T47D (cell line): ENCODE data around the gene RPS28.
A peak's percentile ranks its signal among the peaks of the same experiment; 100 is the strongest.
"Not testable (repeated sequence)": the region's sequence is repeated elsewhere in the genome, so short reads cannot be mapped to it uniquely, and the experiment has no call there.

ENCODE experiments used
- DNase-seq, 2 experiments: peaks; one replicate each; pipeline versions ENCODE4 v3.0.0 to v3.0.0-alpha.2; 2011 to 2012; ENCODE audit warnings: low read depth in 1 of 2, low spot score in 1 of 2
- JUND ChIP-seq: IDR thresholded peaks from 2 replicates; pipeline ENCODE4 v1.6.1; 2012; ENCODE audit warnings: low read depth
- in situ Hi-C: cut with HindIII; loops from 2 replicates; pipeline ENCODE4 v1.10.0; 2016; ENCODE audit warnings: low sequenced_read_pairs, low pct_unique_long_range_greater_than_20kb

RPS28 gene

DNA sequence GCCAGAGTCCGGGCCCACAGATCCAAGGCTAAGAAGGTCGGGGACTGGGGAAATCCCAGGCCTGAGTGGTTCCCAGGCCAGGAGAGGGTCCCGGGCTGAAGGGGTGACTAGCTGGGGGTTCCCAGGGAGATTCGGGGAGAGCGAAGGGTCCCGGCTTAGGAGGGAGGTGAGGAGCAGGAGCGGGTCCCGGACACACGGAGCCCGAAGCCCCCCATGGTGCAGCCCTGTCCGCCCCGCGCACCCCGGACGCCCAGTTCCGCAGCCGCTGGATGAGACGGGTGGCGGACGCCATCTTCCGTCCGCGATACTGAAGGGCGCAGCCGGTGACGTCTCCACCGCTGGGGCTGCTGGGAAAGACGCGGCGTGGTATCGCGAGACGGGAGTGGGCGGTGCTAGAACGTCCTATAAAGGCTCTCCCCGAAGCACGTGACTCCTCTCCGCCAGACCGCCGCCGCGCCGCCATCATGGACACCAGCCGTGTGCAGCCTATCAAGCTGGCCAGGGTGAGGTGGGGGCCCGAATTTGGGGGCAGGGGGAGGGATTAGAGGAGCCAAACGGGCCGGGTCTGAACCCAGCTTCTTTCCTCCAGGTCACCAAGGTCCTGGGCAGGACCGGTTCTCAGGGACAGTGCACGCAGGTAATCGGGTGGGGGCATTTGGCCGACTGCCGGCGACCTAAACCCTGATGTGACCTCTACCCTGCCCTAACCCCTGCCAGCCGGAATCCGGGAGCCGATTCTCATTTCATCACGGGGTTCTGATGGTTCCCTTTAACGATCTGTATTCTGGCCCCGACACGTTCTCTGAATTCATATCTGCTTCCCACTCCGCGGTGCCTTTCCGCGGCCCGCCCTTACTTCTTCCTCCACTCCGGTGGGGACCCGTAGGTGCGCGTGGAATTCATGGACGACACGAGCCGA is at the start of gene RPS28, which contains the start of gene NDUFA7:
TSS of gene RPS28 (plus strand) at position 430 of the 919 bp plus-strand sequence. CDS start at position 465, 35 bp downstream.
TSS of gene NDUFA7 (minus strand) at position 309 of the 919 bp plus-strand sequence. CDS start at position 292, 17 bp downstream.
- in situ Hi-C loops: no loop called here
- TF ChIP-seq JUND: no peak
- DNase-seq: peak; percentile 48 to 94

DNA sequence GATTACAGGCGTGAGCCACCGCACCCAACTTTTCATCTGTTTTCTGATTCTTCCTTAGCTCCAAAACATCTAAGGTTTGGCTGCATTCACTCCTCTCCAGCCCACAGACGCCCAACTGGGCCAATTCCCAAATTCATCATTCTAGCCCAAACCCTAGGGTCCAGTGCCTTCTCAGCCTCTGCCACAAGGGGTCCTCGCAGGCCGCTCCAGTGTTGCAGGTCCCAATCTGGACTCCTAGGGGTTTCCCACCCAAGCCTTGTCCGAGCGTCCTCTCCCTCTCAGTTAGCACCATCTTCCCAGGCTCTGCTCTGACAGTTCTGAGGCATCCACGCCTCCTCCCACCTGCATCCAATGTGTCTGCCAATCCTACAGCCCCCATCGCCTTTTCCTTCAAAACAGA is 44.8 kb upstream of the RPS28 start:
- in situ Hi-C loops, DNase-seq: not testable (repeated sequence)

DNA sequence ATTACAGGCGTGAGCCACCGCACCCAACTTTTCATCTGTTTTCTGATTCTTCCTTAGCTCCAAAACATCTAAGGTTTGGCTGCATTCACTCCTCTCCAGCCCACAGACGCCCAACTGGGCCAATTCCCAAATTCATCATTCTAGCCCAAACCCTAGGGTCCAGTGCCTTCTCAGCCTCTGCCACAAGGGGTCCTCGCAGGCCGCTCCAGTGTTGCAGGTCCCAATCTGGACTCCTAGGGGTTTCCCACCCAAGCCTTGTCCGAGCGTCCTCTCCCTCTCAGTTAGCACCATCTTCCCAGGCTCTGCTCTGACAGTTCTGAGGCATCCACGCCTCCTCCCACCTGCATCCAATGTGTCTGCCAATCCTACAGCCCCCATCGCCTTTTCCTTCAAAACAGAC is 30.0 kb upstream of the RPS28 start:
- in situ Hi-C loops, DNase-seq: not testable (repeated sequence)

DNA sequence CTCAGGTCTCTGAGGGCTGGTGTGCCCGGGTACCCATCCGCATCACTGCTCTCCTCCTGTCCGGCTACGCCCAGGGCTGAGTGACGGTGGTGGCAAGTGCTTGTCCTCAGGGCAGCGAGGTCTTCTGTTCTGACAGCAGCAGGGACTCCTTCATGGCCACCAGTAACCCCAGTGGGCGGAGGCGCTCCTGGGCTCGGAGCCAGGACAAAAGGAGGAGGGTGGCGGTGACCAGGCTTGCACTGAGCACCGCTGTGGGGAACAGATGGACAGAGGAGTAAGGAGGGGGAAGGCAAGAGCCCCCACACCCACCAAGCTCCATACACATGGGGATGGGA is 19.0 kb upstream of the RPS28 start:
- in situ Hi-C loops: no loop called here
- TF ChIP-seq JUND: no peak
- DNase-seq: no peak

DNA sequence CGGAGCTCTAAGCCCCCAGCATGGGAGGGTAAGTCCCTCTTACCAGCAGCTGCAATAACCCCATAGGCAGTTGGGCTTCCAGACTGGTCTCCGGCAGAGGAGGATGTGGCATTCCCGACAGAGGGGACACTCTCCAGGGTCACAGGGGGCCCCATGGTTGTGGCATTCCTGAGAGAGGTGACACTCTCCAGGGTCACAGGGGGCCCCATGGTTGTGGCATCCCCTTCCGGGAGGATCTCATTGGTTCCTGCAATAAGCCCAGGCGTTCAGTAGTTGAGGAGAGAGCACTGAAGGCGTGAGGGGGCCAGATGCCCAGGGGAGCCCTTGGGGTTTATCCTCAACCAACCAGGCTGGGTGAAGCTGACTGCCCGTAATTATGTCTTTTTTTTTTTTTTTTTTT is 18.6 kb upstream of the RPS28 start:
- DNase-seq: no peak
- in situ Hi-C loops: no loop called here
- TF ChIP-seq JUND: no peak

DNA sequence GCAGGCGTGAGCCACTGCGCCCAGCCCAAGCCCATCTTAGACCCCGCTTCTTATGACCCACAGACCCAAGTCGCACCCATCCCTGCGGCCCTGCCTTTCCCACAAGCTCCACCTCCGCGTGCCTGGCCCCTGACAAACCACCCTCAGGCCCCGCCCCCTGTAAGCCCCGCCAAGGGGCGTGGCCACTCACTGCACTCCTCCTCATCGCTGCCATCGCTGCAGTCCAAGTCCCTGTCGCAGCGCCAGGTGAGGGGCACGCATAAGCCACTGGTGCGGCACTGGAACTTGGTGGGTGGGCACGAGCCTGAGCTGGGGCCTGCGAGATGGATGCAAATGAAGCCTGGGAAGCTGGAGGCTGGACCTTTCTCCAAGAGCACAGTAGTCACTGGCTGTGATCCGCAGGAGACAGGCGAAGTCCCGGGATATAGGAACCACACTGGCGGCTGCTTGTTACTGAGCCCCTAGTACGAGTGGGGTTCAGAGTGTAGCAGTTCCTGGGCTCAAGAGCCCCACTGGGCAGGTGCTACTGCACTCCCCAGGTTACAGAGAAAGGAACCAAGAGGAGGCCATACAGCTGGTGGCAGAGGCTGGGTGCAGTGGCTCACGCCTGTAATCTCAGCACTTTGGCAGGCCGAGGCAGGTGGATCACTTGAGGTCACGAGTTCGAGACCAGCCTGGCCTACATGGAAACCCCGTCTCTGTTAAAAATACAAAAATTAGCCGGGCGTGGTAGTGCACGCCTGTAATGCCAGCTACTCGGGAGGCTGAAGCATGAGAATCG is 16.3 kb upstream of the RPS28 start:
- TF ChIP-seq JUND: no peak
- DNase-seq: peak; percentile 73
- in situ Hi-C loops: no loop called here

DNA sequence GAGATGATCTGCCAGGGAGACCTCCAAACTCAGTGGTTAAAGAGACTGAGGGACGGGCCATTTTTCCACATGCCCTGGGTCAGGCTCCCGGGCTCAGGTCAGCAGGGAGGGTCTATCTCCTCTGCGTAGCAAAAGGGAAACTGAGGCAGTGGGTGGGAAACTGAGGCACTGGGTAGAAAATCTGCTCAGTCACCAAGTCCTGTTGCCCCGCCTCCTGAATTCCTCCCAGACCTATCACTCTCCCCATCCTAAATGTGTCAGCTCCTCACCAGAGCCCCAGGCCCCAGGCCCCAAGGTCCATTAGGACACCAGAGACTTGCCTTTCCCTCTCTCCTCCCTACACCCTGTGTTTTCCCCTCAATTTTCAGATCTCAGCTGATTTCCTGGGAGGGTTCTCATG is 15.5 kb upstream of the RPS28 start:
- in situ Hi-C loops: no loop called here
- no peak for DNase-seq
- no peak for TF ChIP-seq JUND

DNA sequence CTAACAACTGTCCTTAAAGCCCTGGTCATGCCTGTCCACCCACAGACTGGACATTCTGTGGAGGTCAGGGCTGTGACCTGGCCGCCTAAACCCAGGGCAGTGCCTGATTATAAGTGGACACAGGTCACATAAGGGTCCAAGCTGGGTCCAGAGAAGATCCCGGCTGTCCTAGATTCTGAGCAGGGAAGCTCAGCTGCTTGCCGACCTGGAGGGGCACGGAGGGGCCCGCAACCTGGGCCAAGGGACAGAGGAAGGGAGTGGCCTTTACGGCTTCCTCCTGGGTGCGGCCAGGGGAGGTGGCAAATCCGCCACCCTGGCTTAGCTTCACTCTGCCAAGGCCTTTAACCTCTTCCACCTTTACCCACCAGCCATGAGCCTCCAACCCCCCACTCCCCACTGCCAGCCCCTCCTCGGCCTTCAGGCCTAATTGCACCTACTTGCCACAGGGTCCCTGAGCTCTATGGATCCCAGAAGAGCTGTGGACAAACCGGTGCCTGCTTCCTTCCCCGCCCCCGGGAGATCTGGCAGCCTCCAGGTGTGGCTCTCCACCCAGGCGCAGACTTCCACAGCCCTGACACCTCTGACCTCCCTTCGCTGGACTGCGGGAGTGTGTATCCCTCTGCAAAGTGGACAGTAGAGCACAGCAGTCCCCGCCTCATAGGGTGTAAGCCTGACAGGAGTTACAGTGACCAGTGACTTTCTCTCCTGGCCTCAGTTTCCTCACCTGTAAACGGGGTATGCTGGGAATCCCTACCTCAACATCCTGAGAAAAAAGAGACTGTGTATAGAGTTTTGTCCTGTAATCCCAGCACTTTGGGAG is 14.9 kb upstream of the RPS28 start:
- no peak for DNase-seq
- in situ Hi-C loops: no loop called here
- TF ChIP-seq JUND: no peak

DNA sequence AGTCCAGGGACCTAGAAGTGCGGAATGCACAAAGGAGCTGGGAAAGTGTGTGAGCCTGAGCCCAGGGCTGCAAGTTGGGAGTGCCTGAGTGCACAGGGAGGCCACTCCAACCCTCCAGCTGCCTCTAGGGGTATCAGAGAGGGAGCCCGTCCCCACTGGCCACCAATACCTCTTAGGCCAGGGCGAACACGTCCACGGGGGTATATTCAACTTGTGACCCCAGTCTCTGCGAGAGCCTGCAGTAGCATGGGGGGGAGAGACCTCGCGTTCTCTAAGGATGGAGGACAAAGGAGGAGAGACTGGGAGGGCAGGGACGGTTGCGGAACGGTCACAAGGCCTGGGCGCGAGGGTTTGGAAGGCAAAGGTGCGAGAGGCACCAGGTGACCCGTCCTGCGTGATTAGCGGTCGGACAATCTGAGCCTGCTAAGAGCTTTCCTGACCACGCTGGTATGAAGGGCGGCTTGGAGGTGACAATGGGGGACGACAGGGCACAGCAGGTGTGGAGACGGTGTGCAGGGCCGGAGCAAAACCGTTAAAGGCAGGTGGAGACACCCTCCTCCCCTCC is 13.8 kb upstream of the RPS28 start:
- DNase-seq: no peak
- no peak for TF ChIP-seq JUND
- in situ Hi-C loops: no loop called here

DNA sequence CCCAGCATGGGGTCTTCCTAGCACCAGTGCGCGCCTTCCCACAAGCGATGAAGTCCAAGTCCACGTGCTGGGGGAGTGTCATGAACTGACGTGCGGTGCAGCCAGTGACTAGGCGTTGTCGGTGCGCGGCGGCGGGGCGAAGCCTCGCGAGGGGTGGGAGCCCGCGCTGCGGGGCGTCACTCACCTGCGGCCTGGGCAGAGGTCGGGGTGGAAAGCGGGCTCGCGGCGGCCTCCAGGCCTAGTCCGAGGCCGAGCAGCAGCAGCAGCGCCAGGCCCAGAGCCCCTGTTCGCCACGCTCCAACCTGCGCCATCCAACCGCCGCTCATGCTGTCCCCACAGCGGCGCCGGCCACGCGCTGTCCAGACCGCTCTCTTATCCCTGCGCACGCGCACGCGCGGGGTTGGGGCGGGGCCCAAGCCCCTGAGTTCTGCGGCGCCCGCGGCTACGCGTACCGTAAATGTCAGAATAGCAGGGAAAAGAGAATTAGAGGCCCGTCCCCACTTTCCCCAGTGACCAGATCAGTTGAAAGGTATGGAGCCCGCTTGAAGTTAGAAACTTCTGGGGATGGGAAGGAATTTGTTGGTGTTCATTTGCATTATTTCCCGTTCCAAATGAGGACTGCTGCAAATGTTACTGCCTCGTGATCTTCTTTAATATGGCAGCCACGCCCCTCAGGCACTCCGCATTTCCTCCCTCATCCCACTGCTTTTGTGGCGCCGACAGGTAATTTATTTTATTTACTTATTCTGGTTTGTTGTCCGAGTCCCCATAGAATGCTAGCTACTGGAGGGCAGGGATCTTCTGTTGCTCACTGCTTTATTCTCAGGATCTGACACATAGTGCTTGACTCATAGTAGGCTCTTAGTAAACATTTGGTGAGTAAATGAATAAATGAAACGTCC is 13.1 kb upstream of the RPS28 start, which contains the start of gene CD320:
TSS of gene CD320 (minus strand) at position 394 of the 902 bp plus-strand sequence. CDS start at position 326, 68 bp downstream.
- no peak for TF ChIP-seq JUND
- in situ Hi-C loops: no loop called here
- no peak for DNase-seq

DNA sequence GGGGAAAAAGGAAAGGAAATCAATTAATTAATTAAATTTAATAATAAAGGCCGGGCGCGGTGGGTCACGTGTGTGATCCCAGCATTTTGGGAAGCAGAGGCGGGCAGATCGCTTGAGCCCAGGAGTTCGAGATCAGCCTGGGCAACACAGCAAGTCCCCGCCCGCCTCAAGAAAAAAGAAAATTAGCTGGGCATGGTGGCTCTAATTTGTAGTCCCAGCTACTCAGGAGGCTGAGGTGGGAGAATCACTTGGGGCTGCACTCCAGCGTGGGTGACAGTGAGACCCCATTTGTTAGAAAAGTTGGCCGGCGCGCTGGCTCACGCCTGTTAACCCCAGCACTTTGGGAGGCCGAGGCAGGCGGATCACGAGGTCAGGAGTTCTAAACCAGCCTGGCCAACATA is 12.4 kb upstream of the RPS28 start:
- no peak for DNase-seq
- in situ Hi-C loops: no loop called here
- TF ChIP-seq JUND: no peak
